ENCODE data around the gene VWA3A.
"Not testable (repeated sequence)": the region's sequence is repeated elsewhere in the genome, so short reads cannot be mapped to it uniquely, and the experiment has no call there.

The VWA3A gene

DNA sequence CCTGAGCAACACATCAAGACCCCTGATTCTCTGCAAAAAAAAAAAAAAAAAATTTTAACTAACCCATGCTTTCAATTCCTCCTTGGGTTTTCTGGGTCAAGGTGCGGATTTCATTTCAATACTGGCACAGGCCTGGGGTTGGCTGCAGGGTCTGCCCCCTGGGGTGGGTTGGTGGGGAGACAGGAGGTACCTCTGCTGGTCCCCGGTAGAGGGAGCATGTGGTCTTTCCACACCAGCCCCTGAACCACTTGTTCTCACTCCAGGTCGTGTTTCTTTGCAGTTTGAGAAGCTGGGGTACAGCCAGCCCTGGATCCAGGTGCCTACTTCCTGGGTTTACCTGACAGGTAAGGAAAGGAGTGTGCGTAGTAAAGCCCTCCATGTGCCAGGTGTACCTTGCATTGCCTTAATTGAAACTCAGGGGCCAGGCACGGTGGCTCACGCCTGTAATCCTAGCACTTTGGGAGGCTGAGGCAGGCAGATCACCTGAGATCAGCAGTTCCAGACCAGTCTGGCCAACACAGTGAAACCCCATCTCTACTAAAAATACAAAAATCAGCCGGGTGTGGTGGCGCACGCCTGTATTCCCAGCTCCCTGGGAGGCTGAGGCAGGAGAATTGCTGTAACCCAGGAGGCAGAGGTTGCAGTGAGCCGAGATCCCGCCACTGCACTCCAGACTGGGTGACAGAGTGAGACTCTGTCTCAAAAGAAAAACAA is 91.7 kb downstream of the VWA3A start:
- DNase-seq (ENCODE audit: low read depth) = no peak

DNA sequence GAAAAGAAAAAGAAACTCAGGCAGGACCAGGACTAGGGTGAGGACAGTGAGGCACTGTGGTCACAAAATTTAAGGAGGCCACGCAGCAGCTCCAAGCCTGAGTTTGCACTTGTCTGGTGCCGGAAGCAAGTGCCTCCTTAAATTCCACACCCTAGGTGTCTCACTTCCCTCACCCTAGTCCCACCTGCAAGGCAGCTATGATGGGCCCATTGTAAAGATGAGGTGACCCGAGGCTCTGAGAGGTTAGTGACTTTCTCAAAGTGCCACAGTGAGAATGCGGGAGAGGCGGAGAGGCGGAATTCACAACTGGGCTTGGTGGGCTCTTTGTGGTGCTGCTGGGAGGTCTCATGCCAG is 92.3 kb downstream of the VWA3A start:
- DNase-seq (ENCODE audit: low read depth) = no peak

DNA sequence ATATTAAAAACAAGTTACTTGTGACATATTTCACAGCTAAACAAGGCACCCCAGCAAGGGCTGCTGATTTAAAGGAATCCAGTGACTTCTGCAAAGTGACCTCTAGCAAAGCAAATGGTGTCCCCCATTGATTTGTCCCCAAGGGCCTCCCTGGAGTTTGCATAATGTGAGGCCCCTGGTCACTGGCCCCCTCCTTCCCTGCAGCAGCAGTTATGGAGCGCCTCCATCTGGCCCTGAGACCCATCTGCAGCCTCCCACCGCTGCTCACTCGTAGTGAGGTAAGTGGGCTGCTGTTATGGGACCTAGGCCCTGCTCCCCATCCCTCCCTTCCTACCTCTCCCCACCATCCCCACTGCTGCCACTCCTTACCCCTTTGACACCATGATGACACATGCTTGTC is 94.2 kb downstream of the VWA3A start:
- no peak for DNase-seq (ENCODE audit: low read depth)

DNA sequence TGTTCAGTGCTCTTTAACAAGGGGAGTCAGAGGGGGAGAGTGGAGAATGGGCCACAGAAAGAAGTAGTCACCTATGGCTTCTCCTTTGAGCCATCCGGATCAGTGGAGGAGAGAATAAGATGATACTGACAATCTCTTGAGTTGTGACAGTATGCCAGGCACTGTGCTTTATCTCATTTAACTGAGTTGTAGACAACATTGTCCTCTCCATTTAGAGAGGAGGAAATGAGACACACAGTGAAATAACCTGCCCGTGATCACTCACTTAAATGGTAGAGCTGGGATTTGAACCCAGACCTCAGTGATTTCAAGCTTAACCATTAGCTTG is 95.9 kb downstream of the VWA3A start:
- no peak for DNase-seq (ENCODE audit: low read depth)

DNA sequence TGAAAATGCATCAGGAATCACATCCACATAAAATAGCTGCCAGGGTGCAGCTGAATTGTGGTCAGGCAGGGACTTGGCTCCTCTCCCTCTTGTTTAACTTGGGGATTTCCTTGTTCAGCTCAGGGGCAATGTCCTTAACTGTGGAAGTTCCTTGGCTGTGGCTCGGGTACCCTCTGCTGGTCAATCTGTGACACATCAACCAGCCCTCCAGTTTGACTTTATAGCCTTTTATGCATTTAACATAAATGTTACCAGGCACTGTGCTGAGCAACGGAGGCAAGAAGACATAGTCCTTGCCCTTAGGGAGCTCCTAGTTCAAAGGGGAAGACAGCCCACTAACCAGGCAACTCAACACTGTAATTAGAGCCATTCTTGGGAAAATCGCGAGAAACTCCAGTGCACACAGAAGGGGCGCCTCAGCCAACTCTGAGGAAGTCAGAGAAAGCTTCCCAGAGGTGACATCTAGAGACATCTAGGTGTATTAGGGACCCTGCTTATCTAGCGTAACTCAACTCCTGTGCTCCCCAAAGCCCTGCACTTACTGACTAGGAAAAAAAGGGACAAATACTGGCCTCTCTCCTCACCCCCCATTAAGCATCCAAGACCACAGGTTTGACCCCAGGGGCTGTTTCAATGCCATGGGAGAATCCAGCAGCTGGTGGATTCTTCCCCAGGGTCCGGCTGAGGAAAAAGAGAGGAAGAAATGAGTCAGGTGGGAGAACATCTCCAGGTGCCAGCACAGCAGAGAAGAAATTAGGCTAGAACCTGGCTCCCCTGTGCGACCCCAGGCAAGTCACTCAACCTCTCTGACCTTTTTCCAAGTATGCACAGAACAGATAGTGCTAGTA is 96.5 kb downstream of the VWA3A start:
- peak; percentile 93 for DNase-seq (ENCODE audit: low read depth)

DNA sequence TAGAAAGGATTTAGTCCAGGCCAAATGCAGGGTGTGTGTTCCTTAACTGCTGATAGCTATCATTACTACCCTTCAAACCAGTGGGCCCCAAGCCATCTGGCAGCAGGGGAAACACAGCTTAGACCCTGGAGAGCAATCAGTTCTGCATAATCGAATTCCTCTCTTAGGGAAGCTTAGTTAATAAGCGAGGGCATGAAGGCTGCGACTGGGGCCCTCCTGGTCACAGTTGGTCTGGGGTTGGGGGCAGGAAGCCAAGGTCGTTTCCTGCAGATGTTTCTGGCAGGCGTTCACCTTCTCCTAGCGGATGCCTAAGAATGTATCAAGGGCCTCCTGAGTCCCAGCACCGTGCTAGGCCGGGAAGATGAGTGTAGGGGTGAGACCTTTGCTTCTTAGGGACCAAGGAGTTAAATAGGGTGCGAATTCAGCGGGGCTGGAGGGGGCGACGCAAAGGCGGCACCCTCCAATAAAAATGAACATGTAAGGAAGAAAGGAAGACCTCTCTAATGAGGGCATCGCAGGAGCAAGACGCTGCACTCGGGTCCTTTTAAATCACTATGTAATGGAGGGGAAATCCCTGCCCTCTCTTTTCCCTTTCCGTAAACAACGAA is 97.2 kb downstream of the VWA3A start:
- DNase-seq (ENCODE audit: low read depth) = peak; percentile 38

DNA sequence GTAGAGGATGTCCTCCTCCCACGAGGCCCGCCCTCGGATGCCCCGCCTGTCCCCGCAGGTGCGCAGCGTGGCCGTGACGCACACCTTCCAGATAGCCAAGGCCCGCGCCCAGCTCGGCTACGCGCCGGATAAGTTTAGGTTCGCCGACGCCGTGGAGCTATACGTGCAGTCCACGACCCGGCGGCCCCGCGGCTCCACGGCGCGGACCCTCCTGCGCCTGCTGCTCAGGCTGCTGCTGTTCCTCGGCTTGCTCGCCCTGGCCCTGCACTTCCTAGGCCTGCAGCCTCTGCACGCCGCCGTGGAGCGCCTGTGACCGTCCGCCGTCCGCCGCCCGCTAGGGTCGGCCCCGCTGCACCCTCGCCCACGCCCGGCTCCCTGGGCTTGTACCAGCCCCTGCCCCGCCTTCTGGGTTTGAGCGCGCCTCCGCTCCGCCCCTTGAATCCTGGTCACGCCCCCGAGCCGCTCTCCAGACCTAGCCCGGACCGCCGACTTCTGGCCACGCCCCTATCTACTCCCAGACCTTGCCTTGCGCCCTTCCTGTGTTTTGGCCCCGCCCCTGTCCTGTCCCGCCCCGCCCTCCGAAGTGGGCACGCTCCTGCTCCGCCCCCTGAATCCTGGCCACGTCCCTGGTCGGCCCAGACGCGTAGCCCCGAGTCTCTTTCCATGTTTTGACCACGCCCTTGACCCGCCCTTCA is 97.9 kb downstream of the VWA3A start:
- no peak for DNase-seq (ENCODE audit: low read depth)

DNA sequence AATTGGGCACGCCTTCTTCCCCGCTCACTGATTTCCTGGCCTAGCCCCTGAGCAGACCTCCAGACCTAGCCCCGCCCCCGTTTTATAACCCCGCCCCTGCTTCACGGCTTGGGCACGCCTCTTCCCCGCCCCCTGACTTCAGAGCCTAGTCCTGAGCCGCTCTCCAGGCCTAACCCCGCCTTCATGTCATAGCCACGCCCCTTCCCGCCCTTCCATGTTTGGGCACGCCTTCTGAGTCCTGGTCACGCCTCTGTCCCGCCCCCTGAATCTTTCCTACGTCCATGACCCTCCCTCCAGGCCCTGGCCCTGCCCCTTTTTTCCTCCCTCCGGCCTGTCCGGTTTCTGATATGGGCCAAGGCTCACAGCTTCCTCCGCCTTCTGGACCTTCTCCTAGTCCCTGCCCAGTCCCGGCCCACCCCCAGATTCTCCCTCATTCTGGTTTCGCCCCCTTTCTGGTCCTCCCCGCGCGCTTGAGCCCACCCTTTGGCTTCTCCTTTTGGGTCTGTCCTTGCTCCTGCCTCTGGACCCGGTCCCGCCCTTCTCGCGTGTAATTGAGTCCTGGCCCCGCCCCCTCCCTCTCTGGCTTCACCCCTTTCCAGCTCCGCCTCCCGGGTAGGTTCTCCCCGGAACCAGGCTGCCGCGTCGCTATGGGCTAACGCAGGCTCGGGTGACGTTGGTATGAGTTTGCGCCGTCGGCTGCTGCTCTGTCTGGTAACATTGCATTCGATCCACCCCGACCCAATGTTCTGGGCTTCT is 98.6 kb downstream of the VWA3A start:
- peak; percentile 100 for DNase-seq (ENCODE audit: low read depth)

DNA sequence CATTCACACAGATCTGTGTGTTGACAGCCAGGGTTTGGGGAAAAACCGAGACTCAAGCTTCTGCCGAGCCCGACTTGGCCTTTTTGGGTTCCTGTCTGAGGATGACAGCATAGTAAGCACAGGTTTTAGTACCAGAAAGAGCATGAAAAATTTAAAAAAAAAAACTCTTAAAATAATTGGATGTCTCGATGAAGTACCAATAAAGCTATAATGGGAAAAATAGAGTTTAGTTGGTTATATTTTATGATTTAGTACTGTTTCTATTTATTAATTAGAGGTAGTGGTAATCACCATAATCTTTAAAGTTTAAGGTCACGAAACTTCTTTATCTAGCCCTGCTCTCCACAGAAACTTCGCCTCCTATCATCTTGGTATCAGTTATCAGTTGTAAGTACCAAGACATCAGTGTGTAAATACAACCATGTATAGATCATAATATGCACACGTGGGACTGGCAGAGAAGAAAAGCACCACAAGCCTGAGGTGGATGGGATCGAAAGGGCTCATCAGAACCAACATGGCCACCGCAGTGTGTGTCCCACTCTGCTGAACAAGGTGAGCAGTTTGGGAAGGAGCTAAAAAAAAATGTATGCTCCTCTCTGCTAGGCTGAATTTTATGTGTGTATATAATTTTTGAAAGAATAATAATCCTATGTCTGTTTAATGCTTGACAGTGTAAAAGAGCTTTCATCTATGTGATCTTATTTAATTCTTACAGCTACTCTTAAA is 99.4 kb downstream of the VWA3A start:
- peak; percentile 20 for DNase-seq (ENCODE audit: low read depth)

DNA sequence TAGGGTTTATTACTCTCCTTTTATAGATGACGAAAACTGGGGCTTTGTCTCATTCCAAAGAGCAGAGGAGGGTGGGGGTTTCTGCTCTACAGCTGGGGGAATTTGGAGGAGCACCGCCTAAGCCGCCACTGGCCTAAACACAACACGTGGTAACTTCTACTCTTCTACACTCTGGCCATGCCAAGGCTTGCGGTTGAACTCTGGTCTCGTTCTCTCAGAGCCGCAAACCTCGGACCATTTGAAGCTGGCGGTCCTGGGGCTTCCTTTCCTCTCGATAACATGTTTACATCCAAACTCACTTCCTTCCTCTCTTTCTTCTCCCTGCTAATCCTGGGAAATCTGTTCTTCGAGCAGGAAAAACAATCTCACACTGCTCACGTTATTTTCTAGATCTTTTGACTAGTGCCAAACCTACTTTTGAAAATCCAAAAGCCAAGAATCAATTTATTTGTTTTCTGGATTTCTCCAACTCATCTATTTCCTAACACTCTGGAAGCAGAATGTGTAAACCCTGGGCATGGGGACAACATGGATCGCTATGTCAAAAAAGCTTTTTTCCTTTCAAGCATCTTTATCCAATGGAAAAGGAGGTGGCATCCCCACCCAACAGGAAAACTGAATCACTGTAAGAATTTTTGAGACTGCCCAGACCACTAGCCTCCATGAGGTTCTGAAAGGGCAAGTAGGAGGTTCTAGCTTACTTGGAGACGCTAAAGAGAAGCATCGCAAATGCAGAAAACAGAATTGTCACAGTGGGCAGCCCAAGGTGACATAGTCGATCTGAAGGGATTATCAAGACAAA is 100.1 kb downstream of the VWA3A start:
- DNase-seq (ENCODE audit: low read depth) = peak; percentile 89

DNA sequence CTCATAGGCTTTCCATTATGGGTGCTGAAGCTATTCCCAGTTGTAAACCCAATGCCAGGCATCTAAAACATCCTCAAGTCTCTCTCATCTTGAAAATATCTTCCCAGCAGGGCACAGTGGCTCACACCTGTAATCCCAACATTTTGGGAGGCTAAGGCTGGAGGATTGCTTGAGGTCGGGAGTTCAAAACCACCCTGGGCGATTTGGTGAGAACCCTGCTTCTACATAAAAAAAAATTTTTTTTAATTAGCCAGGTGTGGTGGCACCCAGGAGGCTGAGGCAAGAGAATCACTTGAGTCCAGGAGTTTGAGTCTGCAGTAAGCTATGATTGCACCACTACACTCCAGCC is 100.7 kb downstream of the VWA3A start:
- DNase-seq (ENCODE audit: low read depth) = no peak

DNA sequence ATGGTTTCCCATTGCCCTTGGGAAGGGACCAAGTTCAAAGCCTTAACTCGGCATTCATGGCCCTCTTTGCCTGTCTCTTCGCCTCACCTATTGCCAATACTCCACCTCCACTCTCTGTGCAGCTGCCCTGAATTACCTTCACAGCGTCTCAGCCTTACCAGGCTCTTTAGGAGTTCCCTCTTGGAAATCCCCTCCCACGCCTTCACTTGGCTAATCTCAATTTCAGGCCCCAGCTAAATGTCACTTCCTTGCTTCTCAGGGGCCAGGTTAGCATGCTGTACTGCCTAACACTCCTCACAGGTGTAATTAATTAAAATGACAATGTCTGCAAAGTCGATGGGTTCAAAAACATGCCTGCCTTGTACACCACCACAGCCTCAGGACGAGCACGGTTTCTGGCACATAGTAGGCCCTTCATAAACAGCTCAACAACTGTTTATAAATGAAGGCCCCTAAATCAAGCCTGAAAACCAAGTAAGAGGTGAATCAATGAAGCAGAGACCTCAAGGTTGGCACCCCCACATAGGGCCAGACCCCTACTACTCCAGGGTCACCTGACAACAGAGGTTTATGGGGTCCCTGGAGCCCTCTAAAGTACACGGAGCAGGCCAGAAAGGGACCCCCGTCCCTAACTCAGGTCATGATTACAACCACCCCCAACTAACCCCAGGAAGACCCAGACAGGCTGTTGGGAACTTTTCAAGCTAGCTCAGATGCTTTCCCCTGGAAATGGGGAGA is 102.5 kb downstream of the VWA3A start:
- no peak for DNase-seq (ENCODE audit: low read depth)

DNA sequence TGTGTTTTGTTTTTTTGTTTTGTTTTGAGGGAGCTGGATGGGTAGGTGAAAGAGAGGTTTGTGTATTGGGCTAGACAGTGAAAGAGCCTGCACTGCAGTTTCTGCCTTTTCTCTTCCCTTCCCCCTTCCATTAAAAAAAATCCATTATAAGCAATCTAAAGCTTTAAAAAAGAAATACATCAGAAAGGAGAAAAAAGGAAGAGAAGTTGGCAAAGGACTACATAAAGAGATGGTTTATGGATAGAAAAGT is 103.0 kb downstream of the VWA3A start:
- DNase-seq (ENCODE audit: low read depth) = no peak

DNA sequence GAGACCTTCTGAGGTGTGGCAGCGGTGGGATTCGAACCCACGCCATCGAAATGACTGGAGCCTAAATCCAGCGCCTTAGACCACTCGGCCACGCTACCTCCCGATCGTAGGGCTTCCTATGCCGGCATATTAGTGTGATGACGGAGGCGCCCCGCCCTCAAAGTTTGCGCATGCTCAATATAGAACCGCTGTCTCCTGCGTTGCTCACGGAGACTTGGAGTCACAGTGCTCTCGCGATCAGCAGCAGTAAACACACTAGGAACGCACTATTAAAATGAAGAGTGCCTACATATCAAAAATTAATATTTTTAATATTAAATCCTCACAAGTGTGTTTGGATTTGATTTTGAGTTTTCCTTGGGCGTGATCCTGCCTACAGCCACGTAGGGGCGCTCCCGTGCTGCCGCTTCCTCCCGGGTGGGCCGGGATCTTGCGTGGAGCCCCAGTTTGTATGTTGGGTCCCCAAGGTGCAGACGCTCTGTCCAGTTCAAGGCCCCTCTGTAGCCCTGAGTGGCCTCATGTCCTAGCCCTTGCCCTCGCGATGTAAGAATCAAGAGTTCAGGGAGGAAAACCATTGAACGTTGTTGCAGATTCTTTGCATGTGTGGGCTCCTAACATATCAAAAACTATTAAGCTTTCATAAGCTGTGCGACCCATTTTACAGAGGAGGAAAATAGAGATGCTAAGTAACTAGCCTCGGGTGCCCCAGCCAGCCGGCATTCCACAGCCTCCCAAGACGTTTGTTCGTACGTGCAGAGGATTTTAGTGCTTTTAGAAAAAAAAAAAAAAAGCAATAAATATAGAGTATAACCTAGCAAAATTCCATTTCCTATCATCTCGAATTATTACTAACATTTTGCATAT is 103.6 kb downstream of the VWA3A start:
- peak; percentile 92 for DNase-seq (ENCODE audit: low read depth)

DNA sequence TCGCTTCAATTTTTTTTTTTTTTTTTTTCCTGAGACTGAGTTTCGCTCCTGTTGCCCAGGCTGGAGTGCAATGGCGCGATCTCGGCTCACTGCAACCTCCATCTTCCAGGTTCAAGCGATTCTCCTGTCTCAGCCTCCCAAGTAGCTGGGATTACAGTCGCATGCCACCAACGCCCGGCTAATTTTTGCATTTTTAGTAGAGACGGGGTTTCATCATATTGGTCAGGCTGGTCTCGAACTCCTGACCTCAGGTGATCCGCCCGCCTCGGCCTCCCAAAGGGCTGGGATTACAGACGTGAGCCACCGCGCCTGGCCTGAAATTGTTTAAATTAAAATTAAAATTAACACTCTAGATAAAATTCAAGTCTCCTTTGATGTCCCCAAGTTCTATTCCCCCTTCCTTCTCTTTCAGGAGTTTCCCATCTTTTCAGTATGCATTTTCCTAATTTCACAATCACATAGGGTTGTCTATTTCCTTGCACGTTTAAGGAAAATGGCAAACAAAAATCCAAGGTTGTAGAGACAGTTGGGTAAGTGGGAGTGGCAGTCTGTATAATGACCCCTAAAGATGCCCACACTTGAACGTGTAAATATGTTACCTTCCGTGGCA is 104.3 kb downstream of the VWA3A start:
- DNase-seq (ENCODE audit: low read depth) = not testable (repeated sequence)

DNA sequence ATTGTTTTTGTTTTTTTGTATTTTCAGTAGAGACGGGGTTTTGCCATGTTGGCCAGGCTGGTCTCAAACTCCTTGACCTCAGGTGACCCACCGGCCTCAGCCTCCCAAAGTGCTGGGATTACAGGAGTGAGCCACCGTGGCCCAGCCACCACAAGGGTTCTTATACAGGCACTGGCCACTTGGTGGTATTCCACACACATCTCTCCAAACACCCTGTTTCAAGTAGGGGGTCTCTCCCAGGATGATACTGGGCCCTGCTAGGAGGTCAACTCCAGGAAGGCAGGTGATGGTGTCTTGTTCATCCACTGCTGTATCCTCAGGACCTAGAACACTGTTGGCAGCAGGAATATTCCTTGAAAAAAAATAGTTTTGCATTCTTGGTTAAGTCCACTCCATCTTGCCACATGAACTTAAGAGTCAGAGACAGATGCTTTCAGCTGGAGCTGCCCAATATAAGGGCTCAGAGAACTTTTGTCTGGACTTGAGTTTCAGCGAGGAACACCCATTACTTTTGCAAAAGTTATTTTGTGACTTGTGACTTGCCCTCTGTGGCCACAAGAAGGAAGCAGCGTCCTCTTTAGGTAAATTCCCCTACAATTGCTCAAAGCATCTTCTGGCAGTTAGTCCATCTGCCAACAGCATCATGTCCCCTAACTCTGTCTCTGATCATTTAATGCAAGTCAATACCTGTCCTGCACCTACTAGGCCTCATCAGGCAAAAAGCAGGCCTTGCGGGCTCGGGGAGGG is 106.4 kb downstream of the VWA3A start:
- peak; percentile 32 for DNase-seq (ENCODE audit: low read depth)

DNA sequence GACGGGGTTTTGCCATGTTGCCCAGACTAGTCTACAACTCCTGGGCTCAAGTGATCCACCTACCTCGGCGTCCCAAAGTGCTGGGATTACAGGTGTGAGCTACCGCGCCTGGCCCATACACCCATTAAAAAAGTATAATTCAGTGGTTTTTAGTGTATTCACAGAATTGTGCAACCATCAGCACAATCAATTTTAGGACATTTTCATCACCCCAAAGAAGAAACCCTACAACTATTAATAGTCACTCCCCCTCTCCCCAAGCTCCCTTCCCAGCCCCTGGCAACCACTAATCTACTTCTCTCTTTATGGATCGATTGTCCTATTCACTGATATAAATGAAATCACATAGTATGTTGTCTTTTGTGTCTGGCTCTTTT is 109.9 kb downstream of the VWA3A start:
- DNase-seq (ENCODE audit: low read depth) = no peak

DNA sequence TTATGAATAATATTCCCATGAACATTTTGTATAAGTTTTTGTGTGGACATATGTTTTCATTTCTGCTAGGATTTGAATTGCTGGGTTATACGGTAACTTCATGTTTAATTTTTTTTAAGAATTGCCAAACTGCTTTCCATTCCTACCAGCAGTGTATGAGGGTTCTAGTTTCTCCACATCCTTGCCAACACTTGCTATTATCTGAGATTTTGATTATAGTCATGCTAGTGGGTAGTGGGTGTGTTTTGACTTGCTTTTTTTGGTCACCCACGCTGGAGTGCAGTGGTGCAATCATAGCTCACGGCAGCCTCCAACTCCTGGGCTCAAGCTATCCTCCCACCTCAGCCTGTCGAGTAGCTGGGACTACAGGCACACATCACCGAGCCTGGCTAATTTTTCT is 110.8 kb downstream of the VWA3A start:
- DNase-seq (ENCODE audit: low read depth) = no peak
